HG03432 (cell line): ENCODE measurements around the gene CLDN18.
A peak's percentile ranks its signal among the peaks of the same experiment; 100 is the strongest.

Source experiments
- ATAC-seq: cut with Tn5 transposase; IDR thresholded peaks from one replicate; pipeline ENCODE4 v1.9.1; 2021; ENCODE audit warnings: mild to moderate bottlenecking, moderate library complexity; ENCODE audit not compliant: unreplicated experiment

The CLDN18 gene

DNA sequence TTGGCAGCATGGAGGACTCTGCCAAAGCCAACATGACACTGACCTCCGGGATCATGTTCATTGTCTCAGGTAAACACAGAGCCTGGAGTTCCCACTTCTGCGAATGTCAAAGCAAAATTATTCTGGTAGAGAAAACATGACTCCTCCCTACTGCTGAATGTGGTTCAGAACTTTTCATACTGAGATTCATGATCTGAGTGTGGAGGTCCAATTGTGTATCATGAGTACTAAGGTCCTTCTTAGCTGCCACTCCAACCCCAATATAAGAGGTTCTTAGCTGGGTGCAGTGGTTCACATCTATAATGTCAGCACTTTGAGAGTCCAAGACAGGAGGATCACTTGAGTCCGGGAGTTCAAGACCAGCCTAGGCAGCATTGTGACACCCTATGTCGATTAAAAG is 13.8 kb downstream of the CLDN18 start:
- ATAC-seq: no peak

GRCh38 chr3:138025553-138025952 is 15.6 kb downstream of the CLDN18 start:
- no peak for ATAC-seq

- ATAC-seq: no peak
Observed at GRCh38 chr3:138027821-138028220, 17.9 kb downstream of the CLDN18 start.

DNA sequence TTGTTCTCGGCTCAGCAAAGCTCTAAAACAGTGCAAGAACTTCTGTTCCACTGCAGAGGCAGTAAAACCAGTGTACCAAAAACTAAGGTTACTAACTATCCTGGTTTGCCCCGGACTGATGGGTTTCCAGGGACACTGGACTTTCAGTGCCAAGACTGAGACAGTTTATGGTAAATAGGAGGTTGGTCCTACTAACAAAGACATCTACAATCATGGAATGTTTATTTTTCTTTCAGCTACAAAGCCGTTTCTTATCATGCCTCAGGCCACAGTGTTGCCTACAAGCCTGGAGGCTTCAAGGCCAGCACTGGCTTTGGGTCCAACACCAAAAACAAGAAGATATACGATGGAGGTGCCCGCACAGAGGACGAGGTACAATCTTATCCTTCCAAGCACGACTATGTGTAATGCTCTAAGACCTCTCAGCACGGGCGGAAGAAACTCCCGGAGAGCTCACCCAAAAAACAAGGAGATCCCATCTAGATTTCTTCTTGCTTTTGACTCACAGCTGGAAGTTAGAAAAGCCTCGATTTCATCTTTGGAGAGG is 20.8 kb downstream of the CLDN18 start:
- no peak for ATAC-seq

GRCh38 chr3:138031536-138031935 is 21.6 kb downstream of the CLDN18 start:
- peak; percentile 35 for ATAC-seq

- ATAC-seq: peak; percentile 45
Observed at GRCh38 chr3:138032567-138032966, 22.6 kb downstream of the CLDN18 start.

DNA sequence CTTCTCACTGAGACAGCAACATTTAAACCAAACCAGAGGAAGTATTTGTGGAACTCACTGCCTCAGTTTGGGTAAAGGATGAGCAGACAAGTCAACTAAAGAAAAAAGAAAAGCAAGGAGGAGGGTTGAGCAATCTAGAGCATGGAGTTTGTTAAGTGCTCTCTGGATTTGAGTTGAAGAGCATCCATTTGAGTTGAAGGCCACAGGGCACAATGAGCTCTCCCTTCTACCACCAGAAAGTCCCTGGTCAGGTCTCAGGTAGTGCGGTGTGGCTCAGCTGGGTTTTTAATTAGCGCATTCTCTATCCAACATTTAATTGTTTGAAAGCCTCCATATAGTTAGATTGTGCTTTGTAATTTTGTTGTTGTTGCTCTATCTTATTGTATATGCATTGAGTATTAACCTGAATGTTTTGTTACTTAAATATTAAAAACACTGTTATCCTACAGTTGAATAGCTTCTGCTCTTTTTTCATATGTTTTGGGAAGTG is 23.3 kb downstream of the CLDN18 start:
- ATAC-seq: peak; percentile 14

DNA sequence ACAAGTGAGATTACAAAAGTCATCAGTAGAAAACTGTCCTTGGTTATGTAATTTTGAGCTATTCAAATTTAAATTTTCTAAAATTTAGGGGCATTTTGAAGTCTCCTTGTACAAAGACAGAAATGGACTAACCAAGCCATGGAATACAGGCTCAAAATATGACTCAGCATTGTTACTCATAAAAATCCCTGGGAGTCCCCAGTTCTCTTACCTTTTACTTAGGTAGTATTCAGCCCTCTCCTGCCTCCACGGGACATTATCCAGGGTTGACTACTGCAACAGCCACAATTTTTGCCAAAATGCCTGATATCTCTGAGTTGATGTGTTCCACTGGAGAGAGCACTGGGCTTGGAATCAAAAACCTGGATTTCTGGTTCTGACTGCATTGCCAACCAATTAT is 25.0 kb downstream of the CLDN18 start:
- no peak for ATAC-seq

- peak; percentile 38 for ATAC-seq
Observed at GRCh38 chr3:138036572-138036971, 26.6 kb downstream of the CLDN18 start.

- no peak for ATAC-seq
Observed at GRCh38 chr3:138038725-138039462, 28.9 kb downstream of the CLDN18 start.

GRCh38 chr3:138042043-138042442 is 32.1 kb downstream of the CLDN18 start:
- ATAC-seq: no peak

- ATAC-seq: no peak
Observed at GRCh38 chr3:138043266-138044029, 33.5 kb downstream of the CLDN18 start.

DNA sequence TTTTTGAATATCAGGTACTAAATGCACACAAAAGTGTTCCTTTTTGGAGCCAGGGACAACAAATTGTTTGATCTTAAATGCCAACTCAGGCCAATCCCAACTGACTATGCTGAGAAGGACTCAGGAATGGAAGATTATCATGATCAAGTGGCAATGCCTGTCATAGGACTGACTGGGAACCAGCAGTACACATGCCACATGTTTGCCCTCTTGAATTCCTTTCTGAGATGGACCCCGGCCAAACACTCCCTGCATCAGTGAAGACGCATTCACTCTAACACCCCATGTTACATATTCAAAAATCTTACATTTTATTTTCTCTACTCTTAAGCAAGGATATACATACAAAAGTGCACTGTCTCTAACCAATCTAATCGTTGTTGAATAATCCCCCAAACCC is 36.1 kb downstream of the CLDN18 start:
- ATAC-seq: no peak

GRCh38 chr3:138046955-138047354 is 37.0 kb downstream of the CLDN18 start:
- ATAC-seq: peak; percentile 67

DNA sequence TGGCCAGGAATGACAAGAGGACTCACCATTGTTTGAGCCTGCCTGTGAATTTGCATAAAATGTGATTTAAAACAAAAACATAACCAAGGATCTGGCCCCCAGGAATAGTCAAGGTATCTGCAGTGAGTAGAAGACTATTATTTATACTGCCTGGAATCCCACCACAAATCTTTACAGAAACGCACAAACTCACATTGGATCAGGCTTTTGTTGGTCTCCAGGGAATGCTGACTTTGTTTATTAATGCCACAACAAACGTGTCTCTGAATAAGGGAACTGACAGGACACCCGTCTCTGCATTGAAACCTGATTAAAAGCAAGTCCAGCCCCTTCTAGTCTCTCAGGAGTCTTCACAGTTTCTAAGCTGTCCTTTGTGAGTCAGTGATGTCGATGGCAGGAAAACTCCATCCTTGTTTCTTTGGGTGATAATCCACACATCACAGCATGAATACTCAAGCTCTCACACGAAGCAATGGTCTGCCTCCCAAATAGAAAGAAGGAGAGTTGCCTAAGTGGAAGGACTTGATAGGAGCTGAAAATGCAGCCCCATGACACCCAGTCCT is 37.7 kb downstream of the CLDN18 start:
- ATAC-seq: no peak

GRCh38 chr3:138049157-138049919 is 39.4 kb downstream of the CLDN18 start:
- ATAC-seq: no peak

DNA sequence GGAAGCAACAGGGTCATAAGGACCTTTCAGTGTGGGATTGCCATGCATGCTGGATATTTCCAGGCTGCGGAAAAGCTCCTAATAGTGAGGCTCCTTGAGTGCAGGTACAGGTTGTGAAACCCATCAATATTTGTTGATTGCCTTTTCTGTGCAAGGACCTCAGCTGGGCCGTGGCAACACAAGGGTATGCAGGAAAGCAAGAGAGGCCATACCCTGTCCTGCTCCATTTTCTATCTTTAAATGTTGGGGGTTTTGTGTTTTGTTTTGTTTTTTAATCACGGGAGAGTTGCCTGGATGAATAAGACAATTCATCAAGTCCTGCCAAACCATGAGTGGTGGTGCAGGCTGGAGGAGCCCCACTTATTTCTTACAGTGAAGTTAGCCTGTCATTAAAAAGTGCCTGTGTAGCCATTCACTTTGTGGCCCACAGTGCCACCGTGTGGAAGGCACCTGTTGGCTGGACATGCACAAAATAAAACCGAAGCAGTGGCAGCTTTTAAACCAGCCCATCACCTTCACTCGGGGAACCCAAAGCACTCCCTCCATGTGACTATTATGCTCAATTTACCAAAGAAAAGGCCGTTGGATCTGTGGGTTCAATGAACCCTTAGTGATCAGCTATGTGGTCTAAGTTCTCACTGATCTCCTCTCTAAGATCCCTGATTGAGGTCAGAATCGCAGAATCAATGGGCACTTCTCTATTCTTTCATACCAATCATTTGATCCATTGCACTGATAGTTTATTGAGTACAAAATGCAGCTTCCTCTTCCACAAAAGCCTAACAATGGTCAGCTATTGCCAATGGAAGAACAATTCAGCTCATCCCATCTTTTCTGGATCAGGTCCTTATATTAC is 42.2 kb downstream of the CLDN18 start:
- ATAC-seq: peak; percentile 81

DNA sequence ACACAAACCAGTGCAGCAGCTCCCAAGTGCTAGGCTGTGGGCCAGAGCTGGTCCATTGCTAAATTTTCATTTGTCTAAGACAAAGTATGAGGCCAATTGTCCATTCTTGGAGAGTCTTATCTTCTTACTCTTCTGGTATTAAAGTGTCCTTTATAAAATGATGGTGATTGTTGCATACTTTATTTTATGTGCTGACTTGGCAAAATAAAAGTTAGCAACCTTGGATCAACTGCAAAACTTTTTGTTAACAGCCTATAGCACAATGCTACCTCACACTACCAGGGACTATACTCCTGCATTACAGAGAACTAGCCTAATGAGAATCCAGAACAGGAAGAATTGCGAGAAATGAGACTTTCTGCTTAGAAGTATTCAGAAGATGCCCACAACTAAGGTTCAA is 44.1 kb downstream of the CLDN18 start:
- ATAC-seq: no peak

GRCh38 chr3:138057384-138057783 is 47.4 kb downstream of the CLDN18 start:
- no peak for ATAC-seq

- ATAC-seq: no peak
Observed at GRCh38 chr3:138059261-138059660, 49.3 kb downstream of the CLDN18 start.
